ENCODE data around the gene MESP2. TPM values are rescaled to one million over a fixed set of nuclear protein-coding genes. Genes with fewer than 3 reads are reported as not detected.

MESP2 gene
- total and polyA plus RNA-seq, 2 of the 8 experiments (the other 6 are each of a cell fraction or from before 2014, with no cell fraction given) = 0.35 to 0.80 TPM

- TF ChIP-seq ATF2 (IDR thresholded peaks at IDR 0.05; ENCODE audit: low read length) = no peak
- TF ChIP-seq TAF1 (IDR thresholded peaks at IDR 0.05; ENCODE audit: low read depth, low read length) = no peak
- TF ChIP-seq TCF12 (IDR thresholded peaks at IDR 0.05; ENCODE audit: low read depth, low read length) = no peak
- no peak for TF ChIP-seq CHD1 (IDR thresholded peaks at IDR 0.05; ENCODE audit: low read depth, low read length)
- no peak for TF ChIP-seq JUND (IDR thresholded peaks at IDR 0.05; ENCODE audit: low read length)
- TF ChIP-seq KDM4A (IDR thresholded peaks at IDR 0.05; ENCODE audit: low read depth, low read length, severe bottlenecking) = no peak
- no peak for TF ChIP-seq POLR2AphosphoS5 (IDR thresholded peaks at IDR 0.05; ENCODE audit: low read depth, low read length)
Observed at GRCh38 chr15:89761009-89761831, 14.9 kb upstream of the MESP2 start (continued).
